ACHN (cell line): ENCODE data around the gene PCDH9.

ENCODE experiments used
- DNase-seq: peaks from one replicate; pipeline ENCODE4 v3.0.0-alpha.2; 2015
- in situ Hi-C: cut with HindIII; loops from 2 replicates; pipeline ENCODE4 v1.10.0; 2017; ENCODE audit warnings: low sequenced_read_pairs, low pct_ligation_motif_present, low pct_unique_long_range_greater_than_20kb

The PCDH9 gene

GRCh38 chr13:67071918-67072598 lies 158.1 kb downstream of the PCDH9 start:
- no peak for DNase-seq
- in situ Hi-C loops = no loop called here

GRCh38 chr13:67070306-67070705 lies 159.8 kb downstream of the PCDH9 start:
- in situ Hi-C loops = no loop called here
- DNase-seq = no peak

GRCh38 chr13:67069117-67069767 lies 160.9 kb downstream of the PCDH9 start:
- in situ Hi-C loops = no loop called here
- no peak for DNase-seq

- no peak for DNase-seq
- in situ Hi-C loops = no loop called here
These were observed 165.2 kb downstream of the PCDH9 start for GRCh38 chr13:67064920-67065319.

- in situ Hi-C loops = no loop called here
- no peak for DNase-seq
These were observed 167.1 kb downstream of the PCDH9 start for GRCh38 chr13:67063036-67063435.

- in situ Hi-C loops = no loop called here
- no peak for DNase-seq
These were observed 168.0 kb downstream of the PCDH9 start for GRCh38 chr13:67062160-67062559.

GRCh38 chr13:67061750-67062149 lies 168.4 kb downstream of the PCDH9 start:
- in situ Hi-C loops = no loop called here
- DNase-seq = no peak

GRCh38 chr13:67052550-67053490 lies 177.3 kb downstream of the PCDH9 start:
- no peak for DNase-seq

GRCh38 chr13:67049744-67050143 lies 180.4 kb downstream of the PCDH9 start:
- in situ Hi-C loops = no loop called here
- DNase-seq = no peak

More at GRCh38 chr13:67052550-67053490, 177.3 kb downstream of the PCDH9 start:
- in situ Hi-C loops = no loop called here

- DNase-seq = no peak
- in situ Hi-C loops = no loop called here
These were observed 181.3 kb downstream of the PCDH9 start for GRCh38 chr13:67048821-67049150.

GRCh38 chr13:67048084-67048820 lies 181.9 kb downstream of the PCDH9 start:
- in situ Hi-C loops = no loop called here
- no peak for DNase-seq

- in situ Hi-C loops = no loop called here
- DNase-seq = no peak
These were observed 184.8 kb downstream of the PCDH9 start for GRCh38 chr13:67045357-67045756.

GRCh38 chr13:67043901-67044300 lies 186.2 kb downstream of the PCDH9 start:
- in situ Hi-C loops = no loop called here
- DNase-seq = no peak

GRCh38 chr13:67042556-67042955 lies 187.6 kb downstream of the PCDH9 start:
- in situ Hi-C loops = no loop called here
- DNase-seq = no peak

- no peak for DNase-seq
- in situ Hi-C loops = no loop called here
These were observed 193.3 kb downstream of the PCDH9 start for GRCh38 chr13:67036699-67037457.

GRCh38 chr13:67033170-67033569 lies 197.0 kb downstream of the PCDH9 start:
- DNase-seq = no peak

GRCh38 chr13:67023130-67023876 lies 206.8 kb downstream of the PCDH9 start:
- DNase-seq = peak; percentile 75
- in situ Hi-C loops = no loop called here

More at GRCh38 chr13:67033170-67033569, 197.0 kb downstream of the PCDH9 start:
- in situ Hi-C loops = no loop called here
